HL-60 (cell line): ENCODE results near the gene COX14.

ENCODE experiments used
- DNase-seq, 2 experiments: peaks; one replicate each; pipeline ENCODE4 v3.0.0-alpha.2; 2010 to 2020; ENCODE audit warnings: low read depth in 1 of 2, low spot score in 1 of 2
- H3K27ac ChIP-seq: fragments of 250-450 bp; sonication (Bioruptor Pico); replicated peaks from 2 replicates; pipeline ENCODE4 v1.5.1; 2020; ENCODE audit warnings: mild to moderate bottlenecking, moderate library complexity
- H3K27me3 ChIP-seq: fragments of 250-450 bp; sonication (Bioruptor Pico); 2 replicates; pipeline ENCODE4 v1.5.1; 2021; ENCODE audit warnings: mild to moderate bottlenecking, moderate library complexity; ENCODE audit not compliant: insufficient read depth, poor library complexity, severe bottlenecking
- H3K4me3 ChIP-seq: replicated peaks from 2 replicates; pipeline ENCODE4 v1.5.1; 2011; ENCODE audit warnings: mild to moderate bottlenecking, control low read depth, low read length; ENCODE audit not compliant: insufficient read depth
- GABPA ChIP-seq: IDR thresholded peaks from 2 replicates; pipeline ENCODE4 v1.6.1; 2012; ENCODE audit warnings: low read depth
- POLR2AphosphoS5 ChIP-seq: IDR thresholded peaks from 2 replicates; pipeline ENCODE4 v1.6.1; 2012; ENCODE audit warnings: low read depth
- SPI1 ChIP-seq: IDR thresholded peaks from 2 replicates; pipeline ENCODE4 v1.6.1; 2012; ENCODE audit warnings: low read depth, mild to moderate bottlenecking, borderline replicate concordance
- TF ChIP-seq, protein P1 (sequence below): IDR thresholded peaks from one replicate; pipeline ENCODE4 v1.5.1; 2011; ENCODE audit warnings: low read length, control low read depth, inconsistent platforms; ENCODE audit not compliant: insufficient read depth
- TF ChIP-seq, protein P2 (sequence below): IDR thresholded peaks from 2 replicates; pipeline ENCODE4 v1.6.1; 2012; ENCODE audit warnings: low read depth; ENCODE audit not compliant: insufficient replicate concordance

Gene COX14

DNA sequence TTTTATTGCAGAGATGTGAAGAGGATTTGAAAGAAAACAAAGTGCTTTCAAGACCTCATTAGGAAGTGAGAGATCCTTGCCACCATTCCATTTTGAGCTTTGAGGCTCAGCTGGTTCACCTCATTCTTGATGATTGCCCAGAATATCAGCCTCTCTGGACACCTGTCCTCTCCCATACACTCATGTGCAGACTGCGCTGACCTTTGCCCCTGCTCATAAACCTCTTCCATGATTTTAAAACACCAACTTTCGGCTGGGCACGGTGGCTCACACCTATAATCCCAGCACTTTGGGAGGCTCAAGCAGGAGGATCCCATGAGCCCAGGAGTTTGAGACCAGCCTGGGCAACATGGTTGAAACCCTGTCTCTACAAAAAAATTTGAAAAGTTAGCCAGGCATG, 8.9 kb downstream of the COX14 start:
- TF ChIP-seq GABPA (no peak), POLR2AphosphoS5 (no peak), SPI1 (no peak)
- TF ChIP-seq, protein P1, sequence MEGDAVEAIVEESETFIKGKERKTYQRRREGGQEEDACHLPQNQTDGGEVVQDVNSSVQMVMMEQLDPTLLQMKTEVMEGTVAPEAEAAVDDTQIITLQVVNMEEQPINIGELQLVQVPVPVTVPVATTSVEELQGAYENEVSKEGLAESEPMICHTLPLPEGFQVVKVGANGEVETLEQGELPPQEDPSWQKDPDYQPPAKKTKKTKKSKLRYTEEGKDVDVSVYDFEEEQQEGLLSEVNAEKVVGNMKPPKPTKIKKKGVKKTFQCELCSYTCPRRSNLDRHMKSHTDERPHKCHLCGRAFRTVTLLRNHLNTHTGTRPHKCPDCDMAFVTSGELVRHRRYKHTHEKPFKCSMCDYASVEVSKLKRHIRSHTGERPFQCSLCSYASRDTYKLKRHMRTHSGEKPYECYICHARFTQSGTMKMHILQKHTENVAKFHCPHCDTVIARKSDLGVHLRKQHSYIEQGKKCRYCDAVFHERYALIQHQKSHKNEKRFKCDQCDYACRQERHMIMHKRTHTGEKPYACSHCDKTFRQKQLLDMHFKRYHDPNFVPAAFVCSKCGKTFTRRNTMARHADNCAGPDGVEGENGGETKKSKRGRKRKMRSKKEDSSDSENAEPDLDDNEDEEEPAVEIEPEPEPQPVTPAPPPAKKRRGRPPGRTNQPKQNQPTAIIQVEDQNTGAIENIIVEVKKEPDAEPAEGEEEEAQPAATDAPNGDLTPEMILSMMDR, result no peak
- TF ChIP-seq, protein P2, sequence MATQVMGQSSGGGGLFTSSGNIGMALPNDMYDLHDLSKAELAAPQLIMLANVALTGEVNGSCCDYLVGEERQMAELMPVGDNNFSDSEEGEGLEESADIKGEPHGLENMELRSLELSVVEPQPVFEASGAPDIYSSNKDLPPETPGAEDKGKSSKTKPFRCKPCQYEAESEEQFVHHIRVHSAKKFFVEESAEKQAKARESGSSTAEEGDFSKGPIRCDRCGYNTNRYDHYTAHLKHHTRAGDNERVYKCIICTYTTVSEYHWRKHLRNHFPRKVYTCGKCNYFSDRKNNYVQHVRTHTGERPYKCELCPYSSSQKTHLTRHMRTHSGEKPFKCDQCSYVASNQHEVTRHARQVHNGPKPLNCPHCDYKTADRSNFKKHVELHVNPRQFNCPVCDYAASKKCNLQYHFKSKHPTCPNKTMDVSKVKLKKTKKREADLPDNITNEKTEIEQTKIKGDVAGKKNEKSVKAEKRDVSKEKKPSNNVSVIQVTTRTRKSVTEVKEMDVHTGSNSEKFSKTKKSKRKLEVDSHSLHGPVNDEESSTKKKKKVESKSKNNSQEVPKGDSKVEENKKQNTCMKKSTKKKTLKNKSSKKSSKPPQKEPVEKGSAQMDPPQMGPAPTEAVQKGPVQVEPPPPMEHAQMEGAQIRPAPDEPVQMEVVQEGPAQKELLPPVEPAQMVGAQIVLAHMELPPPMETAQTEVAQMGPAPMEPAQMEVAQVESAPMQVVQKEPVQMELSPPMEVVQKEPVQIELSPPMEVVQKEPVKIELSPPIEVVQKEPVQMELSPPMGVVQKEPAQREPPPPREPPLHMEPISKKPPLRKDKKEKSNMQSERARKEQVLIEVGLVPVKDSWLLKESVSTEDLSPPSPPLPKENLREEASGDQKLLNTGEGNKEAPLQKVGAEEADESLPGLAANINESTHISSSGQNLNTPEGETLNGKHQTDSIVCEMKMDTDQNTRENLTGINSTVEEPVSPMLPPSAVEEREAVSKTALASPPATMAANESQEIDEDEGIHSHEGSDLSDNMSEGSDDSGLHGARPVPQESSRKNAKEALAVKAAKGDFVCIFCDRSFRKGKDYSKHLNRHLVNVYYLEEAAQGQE, result no peak
- no peaks in the 10 kb centered on the region for H3K27me3 ChIP-seq

GRCh38 chr12:50121641-50122040, 9.6 kb downstream of the COX14 start:
- H3K27ac ChIP-seq, result no peak overlapping the region
- no peak overlapping the region for H3K4me3 ChIP-seq
- H3K27me3 ChIP-seq, result no peaks in the 10 kb centered on the region
- no peak for DNase-seq
- TF ChIP-seq GABPA, result no peak
- no peak for TF ChIP-seq POLR2AphosphoS5
- no peak for TF ChIP-seq SPI1
- TF ChIP-seq, protein P2, result no peak
- TF ChIP-seq, protein P1, result no peak

More for the DNA sequence above, 8.9 kb downstream of the COX14 start:
- Histone ChIP-seq H3K27ac (no peak overlapping the region), H3K4me3 (no peak overlapping the region)
- no peak for DNase-seq

DNA sequence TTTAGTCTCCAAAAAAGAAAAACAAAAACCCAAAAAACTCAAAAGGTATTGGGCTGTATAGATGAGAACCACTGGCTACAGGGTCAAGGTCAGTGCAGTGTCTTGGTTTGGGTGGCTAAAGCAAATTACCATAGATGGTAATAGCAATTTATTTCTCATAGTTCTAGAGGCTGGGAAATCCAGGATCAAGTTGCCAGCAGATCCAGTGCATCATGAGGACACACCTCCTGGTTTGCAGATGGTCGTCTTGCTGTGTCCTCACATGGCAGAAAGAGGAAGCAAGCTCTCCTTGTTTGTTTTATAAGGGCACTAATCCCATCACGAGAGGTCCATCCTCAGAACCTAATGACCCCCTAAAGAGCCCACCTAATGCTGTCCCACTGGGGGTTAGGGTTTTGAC, 11.2 kb downstream of the COX14 start:
- H3K27ac ChIP-seq, result no peak overlapping the region
- no peak for DNase-seq
- TF ChIP-seq, protein P1, result no peak
- TF ChIP-seq GABPA, result no peak
- TF ChIP-seq, protein P2, result no peak
- TF ChIP-seq POLR2AphosphoS5, result no peak
- no peak for TF ChIP-seq SPI1
- no peaks in the 10 kb centered on the region for H3K27me3 ChIP-seq
- H3K4me3 ChIP-seq, result no peak overlapping the region
